RKO (cell line): ENCODE data around the gene GTF3C6.
"Not testable (repeated sequence)": the region's sequence is repeated elsewhere in the genome, so short reads cannot be mapped to it uniquely, and the experiment has no call there.

Source experiments
- DNase-seq: peaks from one replicate; pipeline ENCODE4 v3.0.0-alpha.2; 2016; ENCODE audit warnings: low spot score

GTF3C6 gene

GRCh38 chr6:110979565-110980101 is 21.1 kb downstream of the GTF3C6 start:
- DNase-seq: no peak

DNA sequence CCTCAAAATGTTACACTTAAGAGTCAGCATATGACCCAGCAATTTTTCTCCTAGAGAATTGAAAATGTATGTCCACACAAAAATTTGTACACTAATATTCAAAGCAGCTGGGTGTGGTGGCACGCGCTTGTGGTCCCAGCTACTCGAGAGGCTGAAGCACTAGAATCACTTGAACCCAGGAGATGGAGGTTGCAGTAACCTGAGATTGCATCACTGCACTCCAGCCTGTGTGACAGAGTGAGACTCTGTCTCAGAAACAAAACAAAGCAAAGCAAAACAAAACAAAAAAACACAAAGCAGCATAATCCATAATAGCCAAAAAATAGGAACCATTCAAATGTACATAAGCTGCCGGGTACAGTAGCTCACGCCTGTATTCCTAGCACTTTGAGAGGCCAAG is 21.7 kb downstream of the GTF3C6 start:
- DNase-seq: no peak

GRCh38 chr6:110980648-110981047 is 22.1 kb downstream of the GTF3C6 start:
- DNase-seq: no peak

GRCh38 chr6:110981202-110981600 is 22.7 kb downstream of the GTF3C6 start:
- peak; percentile 27 for DNase-seq

GRCh38 chr6:110990840-110991576 is 32.5 kb downstream of the GTF3C6 start:
- no peak for DNase-seq

- DNase-seq: no peak
Measured at GRCh38 chr6:110996691-110997090, 38.2 kb downstream of the GTF3C6 start.

DNA sequence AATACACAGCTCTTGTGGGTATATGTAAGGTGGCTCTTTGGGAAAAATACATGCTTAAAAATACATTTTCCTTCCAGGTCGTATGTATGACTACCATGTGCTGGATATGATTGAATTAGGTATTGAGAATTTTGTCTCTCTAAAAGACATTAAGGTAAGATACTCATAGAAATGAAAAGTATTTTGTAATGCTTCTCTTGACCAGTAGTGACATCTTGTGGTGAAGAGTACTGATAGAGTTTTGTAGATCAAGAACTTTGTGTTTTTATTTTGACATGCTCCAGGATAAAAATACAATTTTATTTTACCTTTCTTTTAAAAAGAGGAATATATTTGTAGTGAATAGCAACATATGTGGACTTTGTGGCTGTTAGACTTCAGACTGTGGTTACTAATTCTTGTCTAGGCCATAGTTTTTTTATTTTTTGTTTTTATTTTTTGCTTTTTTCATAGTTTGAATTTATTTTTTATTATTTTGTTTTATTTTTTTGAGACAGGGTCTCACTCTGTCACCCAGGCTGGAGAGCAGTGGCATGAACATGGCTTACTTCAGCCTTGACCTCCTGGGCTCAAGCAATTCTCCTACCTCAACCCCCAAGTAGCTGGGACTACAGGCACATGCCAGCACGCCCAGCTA is 41.2 kb downstream of the GTF3C6 start:
- DNase-seq: peak; percentile 46

- DNase-seq: no peak
Measured at GRCh38 chr6:111002350-111002749, 43.8 kb downstream of the GTF3C6 start.

- DNase-seq: peak; percentile 63
Measured at GRCh38 chr6:111011360-111012142, 53.0 kb downstream of the GTF3C6 start.

- DNase-seq: no peak
Measured at GRCh38 chr6:111012143-111012452, 53.6 kb downstream of the GTF3C6 start.

GRCh38 chr6:111012520-111012919 is 54.0 kb downstream of the GTF3C6 start:
- not testable (repeated sequence) for DNase-seq

- DNase-seq: no peak
Measured at GRCh38 chr6:111013144-111013915, 54.8 kb downstream of the GTF3C6 start.

GRCh38 chr6:111015389-111016124 is 57.1 kb downstream of the GTF3C6 start:
- no peak for DNase-seq

DNA sequence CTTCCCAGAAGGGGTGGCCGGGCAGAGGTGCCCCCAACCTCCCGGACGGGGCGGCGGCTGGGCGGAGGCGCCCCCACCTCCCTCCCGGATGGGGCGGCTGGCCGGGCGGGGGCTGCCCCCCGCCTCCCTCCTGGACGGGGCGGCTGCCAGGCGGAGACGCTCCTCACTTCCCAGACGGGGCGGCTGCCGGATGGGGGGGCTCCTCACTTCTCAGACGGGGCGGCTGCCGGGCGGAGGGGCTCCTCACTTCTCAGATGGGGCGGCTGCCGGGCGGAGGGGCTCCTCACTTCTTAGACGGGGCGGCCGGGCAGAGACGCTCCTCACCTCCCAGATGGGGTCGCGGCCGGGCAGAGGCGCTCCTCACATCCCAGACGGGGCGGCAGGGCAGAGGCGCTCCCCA is 58.7 kb downstream of the GTF3C6 start:
- not testable (repeated sequence) for DNase-seq
